NK-92 treated with Interleukin-12 subunit alpha and Interleukin-12 subunit beta, amount 100 ng/mL, for 24 hours (cell line): ENCODE measurements around the gene SRPK2.
"Not testable (repeated sequence)": the region's sequence is repeated elsewhere in the genome, so short reads cannot be mapped to it uniquely, and the experiment has no call there.

Experiments used
- DNase-seq: peaks from one replicate; lab custom pipeline; 2025; lab: John Stamatoyannopoulos, UW

SRPK2 gene

DNA sequence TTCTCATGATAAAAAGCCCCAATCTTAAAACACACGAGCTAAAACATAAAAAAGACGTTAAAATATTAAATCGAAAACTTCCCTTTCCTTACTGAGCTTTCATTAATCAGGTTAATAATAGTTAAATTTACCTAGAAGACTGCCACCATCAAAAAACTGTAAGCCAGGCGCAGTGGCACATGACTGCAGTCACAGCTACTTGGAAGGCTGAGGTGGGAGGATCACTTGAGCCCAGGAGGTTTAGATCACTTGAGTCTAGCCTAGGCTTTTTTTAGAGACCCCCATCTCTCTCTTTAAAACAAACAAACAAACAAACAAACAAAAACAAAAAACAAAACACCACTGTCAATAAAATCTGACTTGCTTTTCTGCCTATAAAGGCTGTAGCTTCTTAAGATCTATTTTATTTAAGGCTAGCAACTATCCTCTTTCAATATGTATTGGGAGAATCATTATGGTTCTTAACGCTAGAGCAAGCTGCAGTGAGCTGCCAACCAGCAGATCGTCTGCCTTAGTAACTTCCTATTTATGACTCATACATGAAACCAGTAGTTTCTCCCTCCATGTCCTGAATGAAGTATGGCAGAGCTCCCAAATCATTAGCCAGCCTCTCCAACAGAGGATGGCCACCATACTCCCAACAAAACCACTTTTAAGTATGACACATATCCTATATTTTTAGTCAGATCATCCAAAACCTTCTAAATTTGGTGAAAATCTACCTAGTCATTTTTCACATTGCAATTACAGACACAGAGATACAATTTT is 163.7 kb downstream of the SRPK2 start:
- DNase-seq = no peak

DNA sequence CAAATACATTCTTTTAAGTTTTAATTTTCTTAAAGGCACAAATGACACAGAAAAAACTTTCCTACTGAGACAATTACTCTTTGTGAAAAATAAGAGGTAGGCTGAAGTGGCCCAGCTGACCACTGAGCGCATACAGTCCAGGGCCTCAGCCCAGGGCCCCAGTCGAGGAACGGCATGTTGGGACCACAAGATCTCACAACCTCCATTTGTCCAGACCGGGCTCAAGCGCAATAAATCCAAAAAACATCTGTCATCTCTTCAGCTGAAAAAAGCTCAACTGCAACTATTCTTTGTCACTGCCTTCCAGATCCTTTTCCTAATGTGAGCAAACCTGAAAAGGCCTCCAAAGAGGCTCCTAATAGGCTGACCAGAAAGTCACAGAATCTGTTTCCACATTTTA is 165.8 kb downstream of the SRPK2 start:
- DNase-seq = no peak

GRCh38 chr7:105219771-105220160 is 169.0 kb downstream of the SRPK2 start:
- no peak for DNase-seq

GRCh38 chr7:105218939-105219770 is 169.6 kb downstream of the SRPK2 start:
- no peak for DNase-seq

- DNase-seq = no peak
These were observed 170.5 kb downstream of the SRPK2 start for GRCh38 chr7:105218215-105218614.

GRCh38 chr7:105216786-105217185 is 171.9 kb downstream of the SRPK2 start:
- DNase-seq = no peak

DNA sequence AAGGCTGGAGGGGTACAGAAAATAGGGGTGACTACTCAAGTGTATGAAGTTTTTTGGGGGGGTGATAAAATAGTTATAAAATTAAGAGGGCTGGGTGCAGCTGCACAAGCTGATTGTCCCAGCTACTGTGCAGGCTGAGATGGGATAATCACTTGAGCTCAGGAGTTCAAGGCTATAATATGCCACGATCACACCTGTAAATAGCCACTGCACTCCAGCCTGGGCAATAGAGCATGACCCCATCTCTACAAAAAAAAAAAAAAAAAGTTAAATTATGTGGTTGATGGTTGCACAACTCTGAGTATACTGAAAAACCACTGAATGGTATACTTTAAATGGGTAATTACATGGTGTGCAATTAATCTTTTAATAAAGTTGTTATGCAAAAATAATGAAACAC is 172.9 kb downstream of the SRPK2 start:
- no peak for DNase-seq

GRCh38 chr7:105215182-105215581 is 173.5 kb downstream of the SRPK2 start:
- DNase-seq = no peak

DNA sequence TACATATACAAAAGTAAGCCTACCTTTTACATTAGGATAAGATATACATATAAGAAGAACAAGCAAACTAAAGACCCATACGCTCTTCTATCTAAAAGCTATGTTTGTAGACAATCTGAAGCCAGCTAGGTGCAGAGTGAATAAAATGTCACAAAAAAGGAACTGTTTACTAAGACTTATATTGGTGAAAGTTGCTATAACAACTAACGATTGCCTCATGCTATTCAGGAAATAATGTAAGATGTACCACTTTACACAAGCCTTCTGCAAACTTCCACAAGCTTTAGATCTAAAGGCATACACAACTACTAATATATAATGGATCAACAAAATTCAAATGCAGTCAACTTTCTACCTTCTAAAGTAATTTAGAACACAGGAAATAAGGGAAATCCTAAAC is 175.1 kb downstream of the SRPK2 start:
- no peak for DNase-seq

DNA sequence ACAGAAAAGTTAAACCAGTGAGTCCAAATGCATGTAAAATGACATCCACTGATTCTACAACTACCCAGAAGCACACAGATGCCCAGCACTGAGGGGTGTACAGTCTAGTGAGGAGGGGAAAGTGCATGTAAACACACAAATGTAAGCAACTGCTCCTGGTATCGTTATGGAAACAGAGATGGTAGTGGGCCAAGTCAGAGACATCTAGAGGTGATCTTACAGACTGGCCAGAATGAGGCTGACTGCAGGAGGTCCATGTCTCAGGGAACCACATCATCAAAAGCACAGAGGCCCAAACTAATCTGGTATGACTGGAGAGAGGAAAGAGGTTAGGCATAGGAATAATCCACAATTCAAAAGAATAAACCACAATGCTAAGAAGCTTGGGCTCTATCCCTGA is 176.5 kb downstream of the SRPK2 start:
- DNase-seq = no peak

DNA sequence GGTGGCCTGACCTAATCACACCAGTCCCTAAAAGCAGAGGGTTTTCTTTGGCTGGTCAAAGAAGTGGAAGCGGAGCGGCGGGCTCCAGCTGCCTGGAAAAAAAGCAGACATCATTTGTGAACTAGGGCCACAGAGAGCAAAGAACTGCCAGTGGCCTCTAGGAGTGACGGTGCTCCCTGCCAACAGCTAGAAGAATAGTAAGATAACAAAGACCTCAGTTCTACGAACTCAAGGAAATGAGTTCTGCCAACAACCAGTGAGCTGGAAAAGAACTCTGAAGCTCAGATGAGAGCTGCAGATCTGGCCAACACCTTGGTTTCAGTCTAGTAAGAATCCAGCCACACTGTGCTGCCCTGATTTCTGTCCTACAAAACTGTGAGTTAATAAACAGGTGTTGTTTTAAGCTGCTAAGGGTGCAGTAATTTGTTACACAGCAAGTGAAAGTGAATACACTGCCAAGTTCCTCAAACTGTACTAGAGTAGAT is 178.0 kb downstream of the SRPK2 start:
- DNase-seq = no peak

GRCh38 chr7:105209870-105210269 is 178.9 kb downstream of the SRPK2 start:
- no peak for DNase-seq

- no peak for DNase-seq
These were observed 179.3 kb downstream of the SRPK2 start for GRCh38 chr7:105209433-105209832.

DNA sequence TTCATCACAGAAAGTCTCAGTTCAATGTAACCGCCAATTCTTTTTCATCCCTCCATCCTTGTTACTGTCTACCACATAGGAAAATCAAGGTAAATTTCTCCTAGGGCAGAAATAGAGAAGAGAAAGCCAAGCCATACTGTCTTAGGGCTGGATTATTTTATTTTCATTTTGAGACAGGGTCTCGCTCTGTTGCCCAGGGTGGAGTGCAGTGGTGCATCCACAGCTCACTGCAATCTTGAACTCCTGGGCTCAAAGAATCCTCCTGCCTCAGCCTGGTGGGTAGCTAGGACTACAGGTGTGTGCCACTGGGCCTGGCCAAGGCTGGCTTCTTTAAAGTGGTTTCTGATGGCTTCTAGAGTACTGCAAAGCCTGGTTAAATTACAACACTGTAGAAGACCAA is 181.7 kb downstream of the SRPK2 start:
- DNase-seq = no peak

DNA sequence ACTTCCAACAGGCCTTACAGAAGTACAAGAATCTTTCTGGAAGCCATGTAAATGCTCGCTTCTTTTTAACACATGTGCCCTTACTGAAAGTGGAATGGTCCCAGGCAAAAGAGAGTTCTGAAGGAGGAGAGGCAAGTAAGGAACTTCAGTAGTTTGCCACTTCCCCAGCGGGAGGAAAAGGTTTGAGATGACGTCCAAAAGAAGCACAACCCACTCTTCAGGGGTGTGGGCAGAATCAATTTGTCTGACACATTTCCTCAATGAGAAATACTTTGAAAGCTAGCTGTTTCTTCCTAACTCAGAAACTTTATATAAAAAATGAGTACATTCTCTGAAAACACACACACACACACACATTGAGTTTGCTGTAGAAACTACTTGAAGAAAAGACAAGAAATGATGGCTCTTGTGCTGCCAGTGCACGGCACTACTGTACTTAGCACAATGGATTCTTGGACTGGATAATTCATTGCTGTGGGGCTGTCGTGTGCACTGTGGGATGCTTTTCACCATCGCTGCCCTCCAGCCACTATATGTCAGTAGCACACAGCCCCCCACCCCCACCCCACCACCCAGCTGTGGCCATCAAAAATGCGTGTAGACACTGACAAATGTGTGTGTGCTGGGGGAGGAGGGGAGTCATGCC is 183.0 kb downstream of the SRPK2 start:
- no peak for DNase-seq

GRCh38 chr7:105204953-105205352 is 183.8 kb downstream of the SRPK2 start:
- DNase-seq = no peak

- no peak for DNase-seq
These were observed 184.2 kb downstream of the SRPK2 start for GRCh38 chr7:105204520-105204919.

GRCh38 chr7:105202616-105203015 is 186.1 kb downstream of the SRPK2 start:
- no peak for DNase-seq

- DNase-seq = no peak
These were observed 189.3 kb downstream of the SRPK2 start for GRCh38 chr7:105199386-105199785.

DNA sequence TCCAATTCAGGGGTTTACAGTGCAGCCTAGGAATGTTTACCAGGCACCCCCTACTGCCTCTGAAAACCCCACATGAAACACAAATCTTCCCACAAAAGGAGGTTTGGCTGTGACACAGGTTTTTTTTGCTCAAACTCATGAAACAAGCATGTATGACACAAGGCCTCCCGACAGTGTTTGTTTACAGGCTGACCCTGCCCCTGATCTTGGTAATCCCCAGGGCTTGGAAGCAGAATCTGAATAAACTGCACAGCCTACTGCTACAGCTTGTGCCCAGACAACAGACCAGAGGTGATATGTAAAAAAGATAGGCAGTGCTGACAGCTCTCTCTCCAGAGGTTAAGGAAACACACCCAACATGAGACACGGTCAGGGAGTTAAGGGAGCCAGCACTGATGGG is 190.5 kb downstream of the SRPK2 start:
- no peak for DNase-seq

GRCh38 chr7:105196473-105196872 is 192.2 kb downstream of the SRPK2 start:
- no peak for DNase-seq

- no peak for DNase-seq
These were observed 192.8 kb downstream of the SRPK2 start for GRCh38 chr7:105195891-105196290.

DNA sequence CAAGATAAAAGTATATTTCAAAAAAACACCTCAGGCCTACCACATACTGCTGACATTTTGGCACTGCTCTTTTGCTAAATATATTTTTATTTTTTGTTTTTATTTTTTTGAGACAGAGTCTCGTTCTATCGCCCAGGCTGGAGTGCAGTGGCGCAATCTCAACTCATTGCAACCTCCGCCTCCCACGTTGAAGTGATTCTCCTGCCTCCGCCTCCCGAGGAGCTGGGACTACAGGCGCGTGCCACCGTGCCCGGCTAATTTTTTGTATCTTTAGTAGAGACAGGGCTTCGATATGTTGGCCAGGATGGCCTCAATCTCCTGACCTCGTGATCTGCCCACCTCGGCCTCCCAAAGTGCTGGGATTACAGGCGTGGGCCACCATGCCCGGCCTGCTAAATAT is 193.8 kb downstream of the SRPK2 start:
- not testable (repeated sequence) for DNase-seq
